ENCODE data around the gene HNRNPF. TPM values are rescaled to one million over a fixed set of nuclear protein-coding genes. Genes with fewer than 3 reads are reported as not detected.

Gene HNRNPF
- total RNA-seq, 3 donors from 2014 or later = 212 to 229 (median 227) TPM

DNA sequence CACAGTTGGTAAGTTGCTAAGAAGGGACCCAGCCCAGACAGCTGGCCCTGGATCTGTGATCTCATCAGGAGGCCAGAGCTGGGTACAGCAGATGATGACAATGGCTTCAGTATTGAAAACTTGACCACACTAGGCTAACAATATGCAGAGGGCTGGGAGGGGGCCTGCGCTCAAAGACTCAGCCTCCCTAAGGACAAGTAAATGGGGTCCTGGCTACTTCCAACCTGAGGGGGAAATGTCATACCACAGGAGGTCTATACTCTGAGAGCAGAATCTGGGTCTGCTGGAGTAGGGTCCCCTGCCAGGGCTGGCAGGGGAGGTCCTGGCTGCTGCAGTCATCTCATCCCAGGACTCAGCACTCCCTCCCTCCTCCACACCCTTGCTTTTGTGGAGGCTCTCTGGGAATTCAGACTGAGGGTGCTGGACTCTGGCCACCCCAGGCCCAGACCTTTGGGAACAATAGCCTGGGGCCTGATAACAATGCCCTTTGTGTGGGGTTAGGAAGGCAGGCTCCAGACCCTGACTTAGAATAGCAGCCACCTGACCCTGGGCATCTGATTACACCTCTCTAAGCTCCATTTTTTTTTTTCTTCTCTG, 36.1 kb downstream of the HNRNPF start:
- DNase-seq (peak in 2 of 3 donors; percentile 8 to 10), ATAC-seq (no peak)
- H3K4me3 ChIP-seq = no peak overlapping the region
- intact Hi-C loops (cut with DNase I, micrococcal nuclease) = no loop called here
- H3K9me3 ChIP-seq = no peaks in the 10 kb centered on the region
- no peaks in the 10 kb centered on the region for H3K36me3 ChIP-seq (ENCODE audit: low read depth)
- H3K4me1 ChIP-seq (ENCODE audit: low read depth) = no peaks in the 10 kb centered on the region
- TF ChIP-seq, protein P1, sequence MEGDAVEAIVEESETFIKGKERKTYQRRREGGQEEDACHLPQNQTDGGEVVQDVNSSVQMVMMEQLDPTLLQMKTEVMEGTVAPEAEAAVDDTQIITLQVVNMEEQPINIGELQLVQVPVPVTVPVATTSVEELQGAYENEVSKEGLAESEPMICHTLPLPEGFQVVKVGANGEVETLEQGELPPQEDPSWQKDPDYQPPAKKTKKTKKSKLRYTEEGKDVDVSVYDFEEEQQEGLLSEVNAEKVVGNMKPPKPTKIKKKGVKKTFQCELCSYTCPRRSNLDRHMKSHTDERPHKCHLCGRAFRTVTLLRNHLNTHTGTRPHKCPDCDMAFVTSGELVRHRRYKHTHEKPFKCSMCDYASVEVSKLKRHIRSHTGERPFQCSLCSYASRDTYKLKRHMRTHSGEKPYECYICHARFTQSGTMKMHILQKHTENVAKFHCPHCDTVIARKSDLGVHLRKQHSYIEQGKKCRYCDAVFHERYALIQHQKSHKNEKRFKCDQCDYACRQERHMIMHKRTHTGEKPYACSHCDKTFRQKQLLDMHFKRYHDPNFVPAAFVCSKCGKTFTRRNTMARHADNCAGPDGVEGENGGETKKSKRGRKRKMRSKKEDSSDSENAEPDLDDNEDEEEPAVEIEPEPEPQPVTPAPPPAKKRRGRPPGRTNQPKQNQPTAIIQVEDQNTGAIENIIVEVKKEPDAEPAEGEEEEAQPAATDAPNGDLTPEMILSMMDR (IDR thresholded peaks at IDR 0.05) = no peak

DNA sequence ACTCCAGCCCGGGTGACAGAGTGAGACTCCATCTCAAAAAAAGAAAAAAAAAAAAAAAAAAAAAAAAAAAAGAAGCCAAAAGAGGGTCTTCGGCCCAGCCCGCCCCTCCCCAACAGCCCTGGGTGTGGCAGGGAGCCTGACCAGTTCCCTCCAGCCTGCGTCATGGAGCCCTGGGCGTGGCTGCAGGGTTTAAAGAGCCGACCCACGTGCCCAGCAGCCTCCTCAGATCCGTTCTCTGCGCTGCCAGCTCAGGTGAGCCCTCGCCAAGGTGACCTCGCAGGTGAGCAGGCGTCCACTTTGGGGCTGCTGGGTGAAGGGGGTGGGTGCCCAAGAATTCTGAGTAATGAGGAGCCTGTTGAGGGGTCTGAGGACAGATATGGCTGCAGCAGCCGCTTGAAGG, 37.6 kb downstream of the HNRNPF start, which contains the start of gene FXYD4:
Gene FXYD4 (plus strand): TSS at position 219 of the 400 bp plus-strand sequence. CDS start 2,111 bp downstream, outside the sequence.
- H3K36me3 ChIP-seq (ENCODE audit: low read depth) = no peaks in the 10 kb centered on the region
- no peak within 1 kb of the TSS for H3K4me3 ChIP-seq
- ATAC-seq (peak; percentile 89), DNase-seq (peak; percentile 77 to 85 (median 84))
- no peaks in the 10 kb centered on the region for H3K9me3 ChIP-seq
- TF ChIP-seq, protein P1 (IDR thresholded peaks at IDR 0.05) = no peak
- H3K4me1 ChIP-seq (ENCODE audit: low read depth) = no peaks in the 10 kb centered on the region
- intact Hi-C loops (cut with DNase I, micrococcal nuclease) = no loop called here

DNA sequence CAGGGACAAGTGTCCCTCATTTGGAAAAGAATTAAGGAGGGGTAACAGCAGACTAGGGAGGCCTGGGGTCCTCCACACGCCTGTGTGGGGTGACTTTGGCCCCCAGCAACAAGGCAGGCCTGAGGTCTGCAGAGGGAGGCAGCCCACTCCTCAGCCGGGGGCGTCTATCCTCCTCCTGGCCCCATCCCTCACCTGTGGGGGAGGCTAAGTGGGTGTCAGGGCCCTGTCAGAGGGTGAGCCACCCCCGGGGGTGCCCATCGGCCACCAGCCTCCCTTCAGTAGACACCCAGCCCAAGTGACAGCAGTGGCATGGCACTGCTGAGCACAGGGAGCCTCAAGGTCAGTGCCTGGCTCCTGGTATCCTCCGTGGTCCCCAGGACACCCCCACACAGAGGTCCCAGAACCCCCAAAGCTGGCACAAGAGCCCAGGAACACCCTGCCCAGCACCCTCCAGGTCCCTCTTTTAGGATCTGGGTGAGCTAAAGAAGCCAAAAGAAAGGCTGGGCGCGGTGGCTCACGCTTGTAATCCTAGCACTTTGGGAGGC, 38.2 kb downstream of the HNRNPF start:
- ATAC-seq (no peak), DNase-seq (peak in 1 of 3 donors; percentile 21)
- H3K4me3 ChIP-seq = no peak overlapping the region
- no peaks in the 10 kb centered on the region for H3K36me3 ChIP-seq (ENCODE audit: low read depth)
- TF ChIP-seq, protein P1 (IDR thresholded peaks at IDR 0.05) = no peak
- no peaks in the 10 kb centered on the region for H3K4me1 ChIP-seq (ENCODE audit: low read depth)
- H3K9me3 ChIP-seq = no peaks in the 10 kb centered on the region
- intact Hi-C loops (cut with DNase I, micrococcal nuclease) = no loop called here

DNA sequence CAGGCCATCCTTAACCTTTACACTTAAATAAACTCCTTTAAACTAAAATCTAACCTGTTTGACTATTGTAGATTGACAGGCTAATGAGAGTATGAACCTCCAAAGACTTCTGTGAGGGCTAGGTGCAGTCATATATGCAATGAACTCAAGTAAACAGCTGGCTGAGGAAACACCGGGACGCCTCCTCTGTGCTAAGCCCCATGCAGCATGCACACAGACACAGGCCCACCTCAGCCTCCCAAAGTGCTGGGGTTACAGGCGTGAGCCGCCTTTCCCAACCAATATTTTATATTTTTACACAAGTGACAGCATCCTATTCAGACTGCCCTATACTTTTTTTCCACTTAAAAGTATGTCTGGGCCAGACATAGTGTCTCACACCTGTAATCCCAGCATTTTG, 39.1 kb downstream of the HNRNPF start:
- no peak overlapping the region for H3K4me3 ChIP-seq
- ATAC-seq (no peak), DNase-seq (peak in 1 of 3 donors; percentile 7)
- no peaks in the 10 kb centered on the region for H3K4me1 ChIP-seq (ENCODE audit: low read depth)
- H3K9me3 ChIP-seq = no peaks in the 10 kb centered on the region
- TF ChIP-seq, protein P1 (IDR thresholded peaks at IDR 0.05) = no peak
- H3K36me3 ChIP-seq (ENCODE audit: low read depth) = no peaks in the 10 kb centered on the region
- intact Hi-C loops (cut with DNase I, micrococcal nuclease) = no loop called here

DNA sequence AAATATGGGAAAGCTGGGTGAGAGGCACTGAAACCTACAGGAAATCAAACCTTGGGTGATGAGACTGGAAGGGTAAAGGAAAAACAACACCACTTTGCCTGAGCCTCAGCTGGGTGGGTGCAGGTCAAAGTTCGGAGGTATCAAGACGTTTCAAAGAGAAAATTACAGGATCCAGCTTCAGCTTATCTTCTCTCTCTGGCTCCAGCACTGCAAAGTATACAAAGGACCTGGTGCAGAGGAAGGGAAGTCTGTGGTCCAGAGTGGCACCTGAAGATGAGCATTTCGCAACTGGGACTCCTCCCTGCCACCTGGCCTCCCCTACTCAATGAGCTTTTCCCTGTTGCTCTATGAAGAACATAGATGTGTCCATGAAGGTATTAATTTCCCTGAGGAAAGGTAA, 44.0 kb downstream of the HNRNPF start:
- intact Hi-C loops (cut with DNase I, micrococcal nuclease) = no loop called here
- Histone ChIP-seq H3K36me3 (ENCODE audit: low read depth) (no peaks in the 10 kb centered on the region), H3K9me3 (no peaks in the 10 kb centered on the region), H3K4me1 (ENCODE audit: low read depth) (no peaks in the 10 kb centered on the region), H3K4me3 (no peak overlapping the region)
- DNase-seq (peak in 2 of 3 donors; percentile 2), ATAC-seq (no peak)
- TF ChIP-seq, protein P1 (IDR thresholded peaks at IDR 0.05) = no peak

All from mucosa of descending colon (tissue), 3 donors.